PC-3 (cell line): ENCODE measurements around the gene GPC3.

Experiments
- EZH2 ChIP-seq: fragments of 300-600 bp; sonication (generic); IDR thresholded peaks from one replicate; pipeline ENCODE4 v1.6.1; 2017; ENCODE audit warnings: antibody characterized with exemption, mild to moderate bottlenecking, low read length; ENCODE audit not compliant: unreplicated experiment
- TF ChIP-seq, protein P1 (sequence below): fragments of 300-600 bp; sonication (generic); conservative IDR thresholded peaks from 2 replicates; pipeline ENCODE4 v1.5.1; 2017; ENCODE audit warnings: antibody characterized with exemption, low read depth, mild to moderate bottlenecking, low read length

- TF ChIP-seq, protein P1, sequence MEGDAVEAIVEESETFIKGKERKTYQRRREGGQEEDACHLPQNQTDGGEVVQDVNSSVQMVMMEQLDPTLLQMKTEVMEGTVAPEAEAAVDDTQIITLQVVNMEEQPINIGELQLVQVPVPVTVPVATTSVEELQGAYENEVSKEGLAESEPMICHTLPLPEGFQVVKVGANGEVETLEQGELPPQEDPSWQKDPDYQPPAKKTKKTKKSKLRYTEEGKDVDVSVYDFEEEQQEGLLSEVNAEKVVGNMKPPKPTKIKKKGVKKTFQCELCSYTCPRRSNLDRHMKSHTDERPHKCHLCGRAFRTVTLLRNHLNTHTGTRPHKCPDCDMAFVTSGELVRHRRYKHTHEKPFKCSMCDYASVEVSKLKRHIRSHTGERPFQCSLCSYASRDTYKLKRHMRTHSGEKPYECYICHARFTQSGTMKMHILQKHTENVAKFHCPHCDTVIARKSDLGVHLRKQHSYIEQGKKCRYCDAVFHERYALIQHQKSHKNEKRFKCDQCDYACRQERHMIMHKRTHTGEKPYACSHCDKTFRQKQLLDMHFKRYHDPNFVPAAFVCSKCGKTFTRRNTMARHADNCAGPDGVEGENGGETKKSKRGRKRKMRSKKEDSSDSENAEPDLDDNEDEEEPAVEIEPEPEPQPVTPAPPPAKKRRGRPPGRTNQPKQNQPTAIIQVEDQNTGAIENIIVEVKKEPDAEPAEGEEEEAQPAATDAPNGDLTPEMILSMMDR: no peak
- TF ChIP-seq EZH2: no peak
Observed at GRCh38 chrX:133908223-133908955, 77.0 kb downstream of the GPC3 start.
